Mammary epithelial cell (primary cell): ENCODE data around the gene PRSS56.

Experiments
- CTCF ChIP-seq, 2 donors: IDR thresholded peaks in 1 of 2; conservative IDR thresholded peaks in 1 of 2; 2 replicates each; pipeline ENCODE4 v1.5.1; 2011 to 2012; ENCODE audit warnings: inconsistent platforms in 2 of 2, low read length in 2 of 2, mild to moderate bottlenecking in 2 of 2, control low read depth in 1 of 2, low read depth in 1 of 2; ENCODE audit not compliant: insufficient read depth in 1 of 2; ENCODE audit errors: extremely low read depth in 1 of 2
- EZH2 ChIP-seq: IDR thresholded peaks from 2 replicates; pipeline ENCODE4 v1.6.1; 2012; ENCODE audit warnings: low read length, inconsistent platforms, borderline replicate concordance

GRCh38 chr2:232476045-232476444 lies 44.1 kb upstream of the PRSS56 start:
- TF ChIP-seq CTCF (conservative IDR thresholded peaks at IDR 0.05 in 1 of 2, IDR thresholded peaks at IDR 0.05 in 1 of 2; ENCODE audit: extremely low read depth in 1 of 2, insufficient read depth in 1 of 2, low read depth in 1 of 2, low read length in 2 of 2), result no peak
- no peak for TF ChIP-seq EZH2
